Inflammatory macrophage treated with lipopolysaccharide for 4 hours (primary cell): ENCODE measurements around the gene ORAI3.

Source experiments
- DNase-seq: peaks from one replicate; pipeline ENCODE4 v3.0.0-alpha.2; 2020

ORAI3 gene

DNA sequence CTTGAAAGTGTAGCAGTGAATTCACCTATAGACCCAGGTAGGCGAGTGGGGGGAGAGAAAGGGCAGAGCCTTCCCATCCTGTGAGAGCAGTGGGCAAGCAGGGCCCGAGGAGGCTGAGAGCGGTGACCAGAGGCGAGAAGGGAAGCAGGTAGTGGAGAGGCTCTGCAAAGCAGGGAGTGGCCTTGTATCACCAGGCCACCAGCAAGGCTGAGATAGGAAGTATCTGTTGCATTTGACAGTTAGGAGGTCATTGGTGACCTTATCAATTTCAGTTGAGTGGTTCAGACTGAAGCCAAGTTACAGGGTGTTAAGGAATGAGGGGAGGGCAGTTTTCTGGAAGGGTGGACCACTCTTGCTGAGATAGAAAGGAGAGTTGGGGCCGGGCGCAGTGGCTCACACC lies 25.5 kb downstream of the ORAI3 start:
- DNase-seq, result no peak

- no peak for DNase-seq
Observed at GRCh38 chr16:30976486-30976885, 27.6 kb downstream of the ORAI3 start.

GRCh38 chr16:30977502-30977901 lies 28.6 kb downstream of the ORAI3 start:
- DNase-seq, result no peak

DNA sequence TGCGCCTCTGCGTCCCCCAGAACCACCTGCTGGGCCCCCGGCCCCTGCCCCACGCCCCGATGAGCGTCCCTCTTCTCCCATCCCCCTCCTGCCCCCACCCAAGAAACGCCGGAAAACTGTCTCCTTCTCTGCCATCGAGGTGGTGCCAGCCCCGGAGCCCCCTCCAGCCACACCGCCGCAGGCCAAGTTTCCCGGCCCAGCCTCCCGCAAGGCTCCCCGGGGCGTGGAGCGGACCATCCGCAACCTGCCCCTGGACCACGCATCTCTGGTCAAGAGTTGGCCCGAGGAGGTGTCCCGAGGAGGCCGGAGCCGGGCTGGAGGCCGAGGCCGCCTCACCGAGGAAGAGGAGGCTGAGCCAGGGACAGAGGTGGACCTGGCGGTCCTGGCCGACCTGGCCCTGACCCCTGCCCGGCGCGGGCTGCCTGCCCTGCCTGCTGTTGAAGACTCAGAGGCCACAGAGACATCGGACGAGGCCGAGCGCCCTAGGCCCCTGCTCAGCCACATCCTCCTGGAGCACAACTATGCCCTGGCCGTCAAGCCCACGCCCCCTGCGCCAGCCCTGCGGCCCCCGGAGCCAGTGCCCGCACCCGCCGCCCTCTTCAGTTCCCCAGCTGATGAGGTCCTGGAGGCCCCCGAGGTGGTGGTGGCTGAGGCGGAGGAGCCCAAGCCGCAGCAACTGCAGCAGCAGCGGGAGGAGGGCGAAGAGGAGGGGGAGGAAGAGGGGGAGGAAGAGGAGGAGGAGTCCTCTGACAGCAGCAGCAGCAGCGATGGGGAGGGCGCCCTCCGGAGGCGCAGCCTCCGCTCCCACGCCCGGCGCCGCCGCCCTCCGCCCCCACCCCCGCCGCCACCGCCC lies 30.5 kb downstream of the ORAI3 start:
- no peak for DNase-seq

GRCh38 chr16:30980023-30980371 lies 31.1 kb downstream of the ORAI3 start:
- DNase-seq, result no peak

- DNase-seq, result no peak
Observed at GRCh38 chr16:30980434-30980833, 31.6 kb downstream of the ORAI3 start.

- no peak for DNase-seq
Observed at GRCh38 chr16:30980959-30981358, 32.1 kb downstream of the ORAI3 start.

- DNase-seq, result no peak
Observed at GRCh38 chr16:30982548-30983288, 33.9 kb downstream of the ORAI3 start.

DNA sequence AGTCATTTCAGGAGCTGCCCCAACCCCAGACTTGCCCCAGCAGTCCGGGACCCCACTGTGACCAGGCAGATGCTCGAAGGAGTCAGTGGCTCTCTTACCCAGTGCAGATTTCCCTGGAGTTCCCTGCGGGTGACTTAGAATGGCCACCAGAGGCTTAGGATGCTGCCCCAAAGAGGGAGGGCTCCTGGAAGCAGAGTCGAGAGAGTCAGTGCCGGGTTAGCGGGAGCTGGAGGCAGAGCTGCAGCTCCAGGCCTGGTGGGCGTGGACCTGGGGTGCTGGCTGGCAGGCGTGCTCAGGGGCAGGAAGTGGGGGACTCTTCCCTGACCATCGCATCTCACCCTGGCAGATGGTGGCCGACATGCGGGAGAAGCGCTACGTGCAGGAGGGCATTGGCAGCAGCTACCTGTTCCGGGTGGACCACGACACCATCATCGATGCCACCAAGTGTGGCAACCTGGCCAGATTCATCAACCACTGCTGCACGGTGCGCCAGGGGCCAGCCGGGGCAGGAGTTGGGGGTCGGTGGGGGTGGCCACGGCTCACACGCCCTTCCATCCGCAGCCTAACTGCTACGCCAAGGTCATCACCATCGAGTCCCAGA lies 34.5 kb downstream of the ORAI3 start:
- no peak for DNase-seq

- no peak for DNase-seq
Observed at GRCh38 chr16:30983898-30984610, 35.2 kb downstream of the ORAI3 start.

GRCh38 chr16:30984669-30985400 lies 36.0 kb downstream of the ORAI3 start, which contains the start of gene HSD3B7:
TSS of gene HSD3B7 (plus strand) at chr16:30985207. CDS start at chr16:30985659, 452 bp downstream.
- peak; percentile 82 for DNase-seq

- DNase-seq, result no peak
Observed at GRCh38 chr16:30985401-30986128, 36.7 kb downstream of the ORAI3 start.

DNA sequence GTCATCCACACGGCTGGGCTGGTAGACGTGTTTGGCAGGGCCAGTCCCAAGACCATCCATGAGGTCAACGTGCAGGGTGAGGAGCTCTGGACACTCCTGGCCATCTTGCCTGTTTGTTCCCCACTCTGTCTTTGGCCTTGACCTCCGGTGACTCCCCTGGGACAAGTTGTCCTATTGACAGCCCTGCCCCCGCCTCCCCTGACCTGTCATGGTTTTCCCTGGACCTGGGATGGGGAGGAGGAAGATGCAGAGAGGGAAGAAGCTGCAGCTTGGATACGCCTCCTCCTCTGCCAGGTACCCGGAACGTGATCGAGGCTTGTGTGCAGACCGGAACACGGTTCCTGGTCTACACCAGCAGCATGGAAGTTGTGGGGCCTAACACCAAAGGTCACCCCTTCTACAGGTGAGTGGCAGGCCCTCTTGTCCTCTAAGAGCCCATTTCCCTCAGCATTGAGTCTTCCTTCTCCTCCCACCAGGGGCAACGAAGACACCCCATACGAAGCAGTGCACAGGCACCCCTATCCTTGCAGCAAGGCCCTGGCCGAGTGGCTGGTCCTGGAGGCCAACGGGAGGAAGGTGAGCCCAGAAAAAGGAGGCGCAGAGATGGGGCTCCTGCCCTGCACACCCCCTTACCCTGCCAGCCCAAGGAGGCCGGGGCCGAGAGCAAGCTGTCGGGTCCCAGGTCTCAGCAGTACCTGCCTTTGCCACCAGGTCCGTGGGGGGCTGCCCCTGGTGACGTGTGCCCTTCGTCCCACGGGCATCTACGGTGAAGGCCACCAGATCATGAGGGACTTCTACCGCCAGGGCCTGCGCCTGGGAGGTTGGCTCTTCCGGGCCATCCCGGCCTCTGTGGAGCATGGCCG lies 37.5 kb downstream of the ORAI3 start:
- no peak for DNase-seq

- no peak for DNase-seq
Observed at GRCh38 chr16:30987581-30988190, 38.8 kb downstream of the ORAI3 start.

- DNase-seq, result no peak
Observed at GRCh38 chr16:30989469-30990047, 40.7 kb downstream of the ORAI3 start.

GRCh38 chr16:30990105-30990504 lies 41.2 kb downstream of the ORAI3 start:
- no peak for DNase-seq

GRCh38 chr16:30991052-30991451 lies 42.2 kb downstream of the ORAI3 start:
- DNase-seq, result no peak

- DNase-seq, result no peak
Observed at GRCh38 chr16:30992276-30992780, 43.5 kb downstream of the ORAI3 start.
